ENCODE results near the gene EXOC4.

EXOC4 gene

DNA sequence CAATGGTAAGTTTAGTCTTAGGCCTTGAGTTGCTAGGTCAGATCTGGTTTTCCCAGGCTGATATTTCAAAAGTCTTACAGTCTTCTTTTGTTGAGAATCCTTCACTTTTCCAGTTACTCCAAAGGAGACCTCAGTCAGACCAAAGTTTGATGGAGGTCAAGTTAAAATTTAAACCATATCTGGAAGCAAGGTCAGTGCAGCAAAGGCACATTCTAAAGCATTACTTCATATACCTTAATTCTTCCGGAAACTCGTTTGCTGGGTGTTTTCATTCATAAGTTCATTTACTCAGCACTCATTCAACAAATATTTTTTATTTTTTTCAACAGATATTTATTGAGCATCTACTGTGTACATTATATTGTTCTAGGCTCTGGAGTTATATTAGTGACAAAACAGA, 471.3 kb downstream of the EXOC4 start:
- no peaks in the 10 kb centered on the region for H3K9me3 ChIP-seq (ENCODE audit: low read length)
- no peaks in the 10 kb centered on the region for H3K36me3 ChIP-seq (ENCODE audit: insufficient read depth, low read length)
- no peak overlapping the region for H3K27ac ChIP-seq (ENCODE audit: low read depth, low read length)
- no peak overlapping the region for H3K4me3 ChIP-seq (ENCODE audit: low read depth in 1 of 2, low read length in 2 of 2)
- no peaks in the 10 kb centered on the region for H3K4me1 ChIP-seq (ENCODE audit: insufficient read depth, low read length)
- H3K27me3 ChIP-seq (ENCODE audit: control insufficient read depth in 1 of 2, insufficient read depth in 2 of 2, low read length in 2 of 2), result no peaks in the 10 kb centered on the region
- no peak overlapping the region for H3K9ac ChIP-seq (ENCODE audit: low read length)

- Histone ChIP-seq H3K36me3 (ENCODE audit: insufficient read depth, low read length) (no peaks in the 10 kb centered on the region), H3K9ac (ENCODE audit: low read length) (no peak overlapping the region), H3K9me3 (ENCODE audit: low read length) (no peaks in the 10 kb centered on the region), H3K4me3 (ENCODE audit: low read depth in 1 of 2, low read length in 2 of 2) (no peak overlapping the region), H3K27ac (ENCODE audit: low read depth, low read length) (no peak overlapping the region), H3K27me3 (ENCODE audit: control insufficient read depth in 1 of 2, insufficient read depth in 2 of 2, low read length in 2 of 2) (no peaks in the 10 kb centered on the region), H3K4me1 (ENCODE audit: insufficient read depth, low read length) (no peaks in the 10 kb centered on the region)
Observed at GRCh38 chr7:133724694-133725093, 471.8 kb downstream of the EXOC4 start.

DNA sequence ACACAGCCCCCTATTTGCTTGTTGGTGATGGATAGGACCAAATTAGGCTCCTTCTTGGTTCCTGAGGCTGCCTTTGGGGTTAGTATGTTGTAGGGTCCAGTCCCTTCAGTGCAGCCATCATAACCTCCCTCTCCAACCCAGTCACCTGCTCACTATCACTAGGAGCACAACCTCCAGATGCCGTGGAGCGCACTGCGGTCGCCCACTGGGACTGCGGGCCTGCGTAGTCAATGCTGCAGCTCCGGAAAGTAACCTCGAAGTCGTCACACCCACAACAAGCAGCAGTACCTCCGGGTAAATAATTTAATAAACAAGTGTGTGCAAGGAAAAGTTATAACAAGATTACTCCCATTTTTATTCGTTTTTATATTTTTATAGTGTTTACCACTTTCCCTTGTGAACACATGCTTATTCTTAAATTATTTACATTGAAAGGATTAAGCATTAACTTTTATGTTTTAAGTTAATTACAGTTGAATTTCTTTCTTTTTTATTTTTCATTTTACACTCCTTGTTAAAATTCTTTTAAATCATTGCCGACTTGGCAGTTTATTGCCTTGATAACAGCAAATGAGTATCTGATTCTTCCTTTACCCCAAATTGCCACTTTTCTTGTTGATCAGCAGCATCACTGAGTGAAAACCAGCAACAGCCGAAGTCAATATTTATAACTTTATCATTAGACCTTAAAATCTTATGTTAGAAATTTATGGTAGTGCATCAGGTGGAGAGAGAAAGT, 474.8 kb downstream of the EXOC4 start:
- no peaks in the 10 kb centered on the region for H3K4me1 ChIP-seq (ENCODE audit: insufficient read depth, low read length)
- H3K4me3 ChIP-seq (ENCODE audit: low read depth in 1 of 2, low read length in 2 of 2), result no peak overlapping the region
- no peaks in the 10 kb centered on the region for H3K27me3 ChIP-seq (ENCODE audit: control insufficient read depth in 1 of 2, insufficient read depth in 2 of 2, low read length in 2 of 2)
- H3K9me3 ChIP-seq (ENCODE audit: low read length), result no peaks in the 10 kb centered on the region
- H3K27ac ChIP-seq (ENCODE audit: low read depth, low read length), result no peak overlapping the region
- no peak overlapping the region for H3K9ac ChIP-seq (ENCODE audit: low read length)
- no peaks in the 10 kb centered on the region for H3K36me3 ChIP-seq (ENCODE audit: insufficient read depth, low read length)

DNA sequence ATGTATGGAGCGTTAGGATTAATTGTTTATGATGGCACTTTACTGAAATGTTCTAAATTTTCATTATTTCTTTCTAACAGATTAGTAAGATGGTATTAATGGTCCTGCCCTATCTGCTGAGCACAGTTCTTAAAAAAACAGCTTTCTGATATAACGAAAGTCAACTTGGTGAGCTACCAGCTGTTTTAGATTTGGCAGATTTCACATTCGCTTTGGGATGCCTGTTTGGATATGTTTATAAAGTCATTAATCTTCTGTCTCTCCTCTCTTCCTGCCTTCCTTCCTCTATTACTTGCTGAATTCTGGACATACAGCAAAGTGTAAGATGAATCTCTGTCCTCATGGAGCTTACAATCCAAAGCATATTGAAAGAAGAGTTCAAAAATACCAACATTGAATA, 477.5 kb downstream of the EXOC4 start:
- no peaks in the 10 kb centered on the region for H3K9me3 ChIP-seq (ENCODE audit: low read length)

GRCh38 chr7:133733401-133733800, 480.5 kb downstream of the EXOC4 start:
- no peaks in the 10 kb centered on the region for H3K9me3 ChIP-seq (ENCODE audit: low read length)
- H3K4me1 ChIP-seq (ENCODE audit: insufficient read depth, low read length), result no peaks in the 10 kb centered on the region
- no peak overlapping the region for H3K4me3 ChIP-seq (ENCODE audit: low read depth in 1 of 2, low read length in 2 of 2)
- H3K27me3 ChIP-seq (ENCODE audit: control insufficient read depth in 1 of 2, insufficient read depth in 2 of 2, low read length in 2 of 2), result no peaks in the 10 kb centered on the region
- no peak overlapping the region for H3K9ac ChIP-seq (ENCODE audit: low read length)
- no peaks in the 10 kb centered on the region for H3K36me3 ChIP-seq (ENCODE audit: insufficient read depth, low read length)
- H3K27ac ChIP-seq (ENCODE audit: low read depth, low read length), result no peak overlapping the region

More for the DNA sequence above, 477.5 kb downstream of the EXOC4 start:
- H3K27me3 ChIP-seq (ENCODE audit: control insufficient read depth in 1 of 2, insufficient read depth in 2 of 2, low read length in 2 of 2), result no peaks in the 10 kb centered on the region
- no peaks in the 10 kb centered on the region for H3K36me3 ChIP-seq (ENCODE audit: insufficient read depth, low read length)
- no peaks in the 10 kb centered on the region for H3K4me1 ChIP-seq (ENCODE audit: insufficient read depth, low read length)
- no peak overlapping the region for H3K9ac ChIP-seq (ENCODE audit: low read length)
- no peak overlapping the region for H3K4me3 ChIP-seq (ENCODE audit: low read depth in 1 of 2, low read length in 2 of 2)
- no peak overlapping the region for H3K27ac ChIP-seq (ENCODE audit: low read depth, low read length)

DNA sequence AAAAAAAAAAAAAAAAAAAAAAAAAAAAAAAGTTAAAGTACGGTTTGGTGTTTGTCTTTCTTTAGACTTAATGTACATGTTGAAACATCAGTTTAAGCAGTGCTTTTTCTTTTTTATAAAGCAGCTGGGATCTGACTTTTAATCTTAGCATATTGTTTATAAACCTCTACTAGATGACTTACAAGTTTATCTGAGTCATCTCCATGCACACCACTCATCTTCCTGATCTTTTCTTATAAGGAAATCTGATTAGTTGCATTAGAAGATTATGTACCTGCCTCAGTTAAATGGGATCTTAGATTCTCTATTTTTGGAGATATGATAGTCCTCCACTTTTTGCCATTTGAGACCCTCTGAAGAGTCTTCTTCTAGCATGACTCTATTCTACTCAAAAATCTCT, 482.3 kb downstream of the EXOC4 start:
- H3K9ac ChIP-seq (ENCODE audit: low read length), result no peak overlapping the region
- H3K27ac ChIP-seq (ENCODE audit: low read depth, low read length), result no peak overlapping the region
- no peaks in the 10 kb centered on the region for H3K36me3 ChIP-seq (ENCODE audit: insufficient read depth, low read length)
- no peak overlapping the region for H3K4me3 ChIP-seq (ENCODE audit: low read depth in 1 of 2, low read length in 2 of 2)
- no peaks in the 10 kb centered on the region for H3K9me3 ChIP-seq (ENCODE audit: low read length)
- H3K4me1 ChIP-seq (ENCODE audit: insufficient read depth, low read length), result no peaks in the 10 kb centered on the region
- no peaks in the 10 kb centered on the region for H3K27me3 ChIP-seq (ENCODE audit: control insufficient read depth in 1 of 2, insufficient read depth in 2 of 2, low read length in 2 of 2)

DNA sequence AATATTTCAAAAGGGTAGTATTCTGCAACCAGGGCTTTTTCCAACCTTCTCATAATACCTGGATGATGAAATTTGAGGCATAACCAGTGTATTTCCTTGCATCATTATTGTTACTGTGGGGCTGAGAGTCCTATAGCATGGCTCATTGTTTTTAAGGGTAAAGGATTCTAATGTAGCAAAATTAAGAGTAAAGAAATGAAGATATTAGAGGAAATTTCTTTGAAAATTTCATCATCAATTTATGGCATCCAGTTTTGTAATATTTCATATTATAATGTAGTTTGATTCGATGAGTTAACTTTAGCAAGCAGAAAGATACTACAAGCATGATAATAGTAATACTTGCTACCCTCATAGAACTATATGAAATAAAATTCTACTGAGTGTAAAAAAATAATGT, 486.9 kb downstream of the EXOC4 start:
- Histone ChIP-seq H3K9me3 (ENCODE audit: low read length) (no peaks in the 10 kb centered on the region), H3K36me3 (ENCODE audit: insufficient read depth, low read length) (no peaks in the 10 kb centered on the region), H3K27ac (ENCODE audit: low read depth, low read length) (no peak overlapping the region), H3K27me3 (ENCODE audit: control insufficient read depth in 1 of 2, insufficient read depth in 2 of 2, low read length in 2 of 2) (no peaks in the 10 kb centered on the region), H3K9ac (ENCODE audit: low read length) (no peak overlapping the region), H3K4me1 (ENCODE audit: insufficient read depth, low read length) (no peaks in the 10 kb centered on the region), H3K4me3 (ENCODE audit: low read depth in 1 of 2, low read length in 2 of 2) (no peak overlapping the region)

DNA sequence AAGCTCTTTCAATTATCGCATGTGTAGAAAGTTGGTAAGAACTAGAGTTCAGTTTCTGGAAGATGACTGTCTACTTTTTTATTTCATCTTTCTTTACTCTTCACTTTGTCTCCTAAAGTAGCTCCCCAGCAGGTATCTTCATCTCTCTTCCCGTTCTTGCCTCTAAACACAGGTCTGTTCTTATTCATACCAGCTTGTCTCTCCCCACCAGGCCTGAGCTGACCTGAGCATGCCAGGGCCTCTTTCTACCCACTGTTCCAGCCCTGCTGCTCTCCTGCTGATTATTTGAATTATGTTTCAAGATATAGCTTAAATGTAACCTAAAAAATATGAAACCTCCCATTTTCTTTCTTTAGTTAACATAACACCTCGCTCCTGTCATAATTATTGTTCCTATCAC, 488.2 kb downstream of the EXOC4 start:
- Histone ChIP-seq H3K27ac (ENCODE audit: low read depth, low read length) (no peak overlapping the region), H3K36me3 (ENCODE audit: insufficient read depth, low read length) (no peaks in the 10 kb centered on the region), H3K4me3 (ENCODE audit: low read depth in 1 of 2, low read length in 2 of 2) (no peak overlapping the region), H3K27me3 (ENCODE audit: control insufficient read depth in 1 of 2, insufficient read depth in 2 of 2, low read length in 2 of 2) (no peaks in the 10 kb centered on the region), H3K9me3 (ENCODE audit: low read length) (no peaks in the 10 kb centered on the region), H3K9ac (ENCODE audit: low read length) (no peak overlapping the region), H3K4me1 (ENCODE audit: insufficient read depth, low read length) (no peaks in the 10 kb centered on the region)

DNA sequence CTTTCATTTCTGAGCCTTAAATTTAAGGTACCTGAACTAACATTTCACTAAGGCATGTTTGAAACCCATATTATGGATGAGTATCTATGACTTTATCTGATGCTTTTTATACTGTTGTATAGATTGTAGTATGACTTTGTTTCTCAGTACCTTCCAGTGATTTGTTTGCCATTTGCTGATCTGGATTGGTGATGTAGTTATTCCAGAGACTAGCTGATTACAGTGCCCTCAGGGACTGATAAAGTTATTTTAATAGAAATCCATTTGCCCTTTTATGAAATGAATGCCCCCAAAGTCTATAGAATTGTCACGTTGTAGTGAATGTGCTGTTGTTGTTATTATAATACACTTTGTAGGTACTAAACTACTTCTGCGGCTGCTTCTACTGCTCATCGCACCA, 488.8 kb downstream of the EXOC4 start:
- H3K4me3 ChIP-seq (ENCODE audit: low read depth in 1 of 2, low read length in 2 of 2), result no peak overlapping the region
- no peaks in the 10 kb centered on the region for H3K9me3 ChIP-seq (ENCODE audit: low read length)
- H3K36me3 ChIP-seq (ENCODE audit: insufficient read depth, low read length), result no peaks in the 10 kb centered on the region
- H3K27ac ChIP-seq (ENCODE audit: low read depth, low read length), result no peak overlapping the region
- no peaks in the 10 kb centered on the region for H3K4me1 ChIP-seq (ENCODE audit: insufficient read depth, low read length)
- no peak overlapping the region for H3K9ac ChIP-seq (ENCODE audit: low read length)
- no peaks in the 10 kb centered on the region for H3K27me3 ChIP-seq (ENCODE audit: control insufficient read depth in 1 of 2, insufficient read depth in 2 of 2, low read length in 2 of 2)

DNA sequence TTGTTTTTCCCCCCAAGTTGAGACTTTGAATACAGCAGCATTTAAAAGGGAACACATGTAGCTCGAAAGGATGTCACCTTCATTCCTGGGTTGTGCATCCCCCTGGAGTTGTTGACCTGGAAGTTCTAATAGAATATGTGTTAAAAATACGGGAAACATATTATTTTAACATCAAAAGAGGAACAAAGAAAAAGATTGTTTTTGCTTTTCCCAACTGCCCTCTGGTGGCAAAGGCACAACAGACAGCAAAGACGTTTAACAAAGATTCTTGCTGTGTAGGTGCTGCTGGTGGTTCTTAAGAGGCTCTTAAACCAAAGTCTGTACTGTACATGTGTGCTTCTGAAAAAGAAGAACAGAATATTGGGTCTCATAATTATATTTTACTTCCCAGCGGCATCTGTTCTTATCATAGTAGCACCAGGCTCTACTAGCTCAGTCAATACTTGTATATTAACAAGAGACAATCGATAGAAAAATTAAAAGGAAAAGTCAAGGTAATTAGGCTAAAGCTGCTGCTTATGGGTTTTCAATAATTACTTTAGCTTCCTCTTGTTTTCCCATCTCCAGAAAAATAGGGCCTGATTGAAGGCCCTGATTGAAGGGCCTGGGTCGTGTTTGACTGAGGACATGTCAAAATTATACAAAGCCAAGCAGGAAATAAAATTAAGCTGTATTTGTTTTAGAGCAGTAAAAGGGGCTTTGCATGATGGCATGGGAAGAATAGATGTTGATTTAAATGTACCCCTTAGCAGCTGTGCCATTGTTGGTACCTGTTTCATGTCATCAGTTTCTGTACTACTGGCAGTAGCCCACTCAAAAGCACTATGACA, 490.0 kb downstream of the EXOC4 start:
- Histone ChIP-seq H3K9ac (ENCODE audit: low read length) (no peak overlapping the region), H3K27me3 (ENCODE audit: control insufficient read depth in 1 of 2, insufficient read depth in 2 of 2, low read length in 2 of 2) (no peaks in the 10 kb centered on the region), H3K4me3 (ENCODE audit: low read depth in 1 of 2, low read length in 2 of 2) (no peak overlapping the region), H3K27ac (ENCODE audit: low read depth, low read length) (no peak overlapping the region), H3K36me3 (ENCODE audit: insufficient read depth, low read length) (no peaks in the 10 kb centered on the region), H3K9me3 (ENCODE audit: low read length) (no peaks in the 10 kb centered on the region), H3K4me1 (ENCODE audit: insufficient read depth, low read length) (no peaks in the 10 kb centered on the region)

DNA sequence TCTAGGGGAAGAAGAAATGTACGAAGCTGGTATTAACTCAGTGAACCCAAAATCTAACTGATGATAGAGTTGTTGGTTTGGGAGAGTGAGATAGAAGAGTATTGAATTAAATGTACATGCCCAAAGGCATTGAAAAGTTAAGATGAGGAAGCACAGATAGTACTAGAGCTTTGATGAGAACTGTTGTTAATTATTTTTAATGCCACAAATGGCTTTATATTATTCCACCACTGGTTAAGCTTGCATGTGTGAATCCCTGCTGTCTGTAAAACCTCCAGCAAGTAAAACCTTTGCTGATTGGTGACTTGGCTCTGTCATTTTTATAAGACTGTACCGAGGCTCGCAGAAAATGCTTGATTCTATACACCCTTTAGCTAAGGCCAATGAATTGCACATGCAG, 491.6 kb downstream of the EXOC4 start:
- Histone ChIP-seq H3K9ac (ENCODE audit: low read length) (no peak overlapping the region), H3K4me3 (ENCODE audit: low read depth in 1 of 2, low read length in 2 of 2) (no peak overlapping the region), H3K27me3 (ENCODE audit: control insufficient read depth in 1 of 2, insufficient read depth in 2 of 2, low read length in 2 of 2) (no peaks in the 10 kb centered on the region), H3K36me3 (ENCODE audit: insufficient read depth, low read length) (no peaks in the 10 kb centered on the region), H3K4me1 (ENCODE audit: insufficient read depth, low read length) (no peaks in the 10 kb centered on the region), H3K9me3 (ENCODE audit: low read length) (no peaks in the 10 kb centered on the region), H3K27ac (ENCODE audit: low read depth, low read length) (no peak overlapping the region)

DNA sequence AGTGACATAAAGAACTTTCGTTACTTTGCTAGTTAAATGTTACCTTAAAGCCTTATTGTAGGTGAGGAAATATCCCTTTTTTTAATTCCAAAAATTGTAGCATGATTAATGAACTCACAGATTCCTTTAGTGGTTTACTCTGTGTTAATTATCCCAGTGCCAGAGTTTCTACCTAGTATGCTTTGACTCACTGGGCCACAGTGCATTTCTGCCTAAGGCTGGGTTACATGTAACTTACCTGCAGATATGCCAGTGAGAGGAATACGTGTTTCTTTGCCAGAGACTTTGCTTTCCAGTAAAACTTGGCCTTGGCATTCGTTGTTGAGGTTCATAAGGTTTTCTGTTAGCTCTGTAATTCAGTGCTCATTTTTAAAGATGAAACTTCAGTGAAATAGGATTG, 493.4 kb downstream of the EXOC4 start:
- H3K4me1 ChIP-seq (ENCODE audit: insufficient read depth, low read length), result no peaks in the 10 kb centered on the region
- no peaks in the 10 kb centered on the region for H3K36me3 ChIP-seq (ENCODE audit: insufficient read depth, low read length)
- H3K9ac ChIP-seq (ENCODE audit: low read length), result no peak overlapping the region
- no peaks in the 10 kb centered on the region for H3K27me3 ChIP-seq (ENCODE audit: control insufficient read depth in 1 of 2, insufficient read depth in 2 of 2, low read length in 2 of 2)
- no peak overlapping the region for H3K27ac ChIP-seq (ENCODE audit: low read depth, low read length)
- no peaks in the 10 kb centered on the region for H3K9me3 ChIP-seq (ENCODE audit: low read length)
- no peak overlapping the region for H3K4me3 ChIP-seq (ENCODE audit: low read depth in 1 of 2, low read length in 2 of 2)

Measured in muscle layer of colon (tissue), 2 donors.